HG03457 (cell line): ENCODE measurements around the gene BTBD2.

Source experiments
- ATAC-seq: cut with Tn5 transposase; IDR thresholded peaks from one replicate; pipeline ENCODE4 v1.9.1; 2021; ENCODE audit warnings: moderate number of reproducible peaks; ENCODE audit not compliant: unreplicated experiment

BTBD2 gene

GRCh38 chr19:2015608-2015950, at the start of gene BTBD2:
Gene BTBD2 (minus strand): TSS chr19:2015714. CDS start chr19:2015703, 11 bp downstream.
- ATAC-seq: no peak

GRCh38 chr19:2064788-2065524, 49.4 kb upstream of the BTBD2 start:
- no peak for ATAC-seq

- ATAC-seq: no peak
Measured at GRCh38 chr19:2064395-2064787, 48.9 kb upstream of the BTBD2 start.

- no peak for ATAC-seq
Measured at GRCh38 chr19:2063824-2064223, 48.3 kb upstream of the BTBD2 start.

- no peak for ATAC-seq
Measured at GRCh38 chr19:2062770-2063169, 47.3 kb upstream of the BTBD2 start.

GRCh38 chr19:2062389-2062729, 46.8 kb upstream of the BTBD2 start:
- no peak for ATAC-seq

GRCh38 chr19:2061495-2062388, 46.2 kb upstream of the BTBD2 start:
- peak; percentile 49 for ATAC-seq

- ATAC-seq: peak; percentile 19
Measured at GRCh38 chr19:2060884-2061494, 45.5 kb upstream of the BTBD2 start.

- no peak for ATAC-seq
Measured at GRCh38 chr19:2059422-2060201, 44.1 kb upstream of the BTBD2 start.

- no peak for ATAC-seq
Measured at GRCh38 chr19:2058570-2059421, 43.3 kb upstream of the BTBD2 start.

- no peak for ATAC-seq
Measured at GRCh38 chr19:2057484-2058469, 42.3 kb upstream of the BTBD2 start.

GRCh38 chr19:2056837-2057192, 41.3 kb upstream of the BTBD2 start:
- ATAC-seq: no peak

GRCh38 chr19:2055931-2056836, 40.7 kb upstream of the BTBD2 start:
- ATAC-seq: no peak

GRCh38 chr19:2054763-2055162, 39.2 kb upstream of the BTBD2 start:
- ATAC-seq: no peak

- no peak for ATAC-seq
Measured at GRCh38 chr19:2053601-2054389, 38.3 kb upstream of the BTBD2 start.

- ATAC-seq: no peak
Measured at GRCh38 chr19:2051773-2052704, 36.5 kb upstream of the BTBD2 start.
